HG02943 (cell line): Measurements from ENCODE around the gene PML.
"Not testable (repeated sequence)": the region's sequence is repeated elsewhere in the genome, so short reads cannot be mapped to it uniquely, and the experiment has no call there.

Experiments used
- ATAC-seq: cut with Tn5 transposase; IDR thresholded peaks from one replicate; pipeline ENCODE4 v1.9.1; 2021; ENCODE audit warnings: mild to moderate bottlenecking, low read depth, moderate library complexity; ENCODE audit not compliant: unreplicated experiment

Gene PML

DNA sequence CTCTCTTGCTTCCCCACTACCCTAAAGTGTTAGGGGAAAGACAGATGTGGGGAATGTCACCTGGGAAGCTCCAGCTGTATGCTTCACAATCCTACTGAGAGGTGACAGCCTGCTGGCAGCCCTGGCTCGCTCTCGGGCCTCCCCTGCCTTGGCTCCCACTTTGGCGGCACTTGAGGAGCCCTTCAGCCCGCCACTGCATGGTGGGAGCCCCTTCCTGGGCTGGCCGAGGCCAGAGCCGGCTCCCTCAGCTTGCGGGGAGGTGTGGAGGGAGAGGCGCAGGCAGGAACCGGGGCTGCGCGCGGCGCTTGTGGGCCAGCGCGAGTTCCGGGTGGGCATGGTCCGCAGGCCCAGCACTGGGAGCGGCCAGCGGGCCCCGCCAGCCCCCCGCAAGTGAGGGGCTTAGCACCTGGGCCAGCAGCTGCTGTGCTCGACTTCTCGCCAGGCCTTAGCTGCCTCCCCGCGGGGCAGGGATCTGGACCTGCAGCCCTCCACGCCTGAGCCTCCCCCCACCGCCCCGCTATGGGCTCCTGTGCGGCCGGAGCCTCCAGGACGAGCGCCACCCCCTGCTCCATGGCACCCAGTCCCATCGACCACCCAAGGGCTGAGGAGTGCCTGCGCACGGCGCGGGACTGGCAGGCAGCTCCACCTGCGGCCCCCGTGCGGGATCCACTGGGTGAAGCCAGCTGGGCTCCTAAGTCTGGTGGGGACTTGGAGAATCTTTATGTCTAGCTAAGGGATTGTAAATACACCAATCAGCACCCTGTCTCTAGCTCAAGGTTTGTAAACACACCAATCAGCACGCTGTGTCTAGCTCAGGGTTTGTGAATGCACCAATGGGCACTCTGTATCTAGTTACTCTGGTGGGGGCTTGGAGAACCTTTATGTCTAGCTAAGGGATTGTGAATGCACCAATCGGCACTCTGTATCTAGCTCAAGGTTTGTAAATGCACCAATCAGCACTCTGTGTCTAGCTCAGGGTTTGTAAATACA, 58.0 kb downstream of the PML start:
- not testable (repeated sequence) for ATAC-seq

DNA sequence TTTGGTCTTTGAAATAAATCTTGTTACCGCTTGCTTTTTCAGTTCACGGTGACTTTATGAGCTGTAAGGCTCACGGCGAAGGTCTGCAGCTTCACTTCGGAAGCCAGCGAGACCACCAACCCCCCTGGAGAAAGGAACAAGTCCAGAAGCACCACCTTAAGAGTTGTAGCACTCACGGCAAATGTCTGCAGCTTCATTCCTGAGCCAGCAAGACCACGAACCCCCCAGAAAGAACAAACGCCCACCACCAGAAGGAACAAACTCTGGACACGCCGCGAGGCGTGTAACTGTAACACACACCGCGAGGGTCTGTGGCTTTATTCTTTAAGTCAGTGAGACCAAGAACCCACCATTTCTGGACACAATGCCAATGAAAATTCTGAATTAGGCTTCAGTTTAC, 59.0 kb downstream of the PML start:
- no peak for ATAC-seq

DNA sequence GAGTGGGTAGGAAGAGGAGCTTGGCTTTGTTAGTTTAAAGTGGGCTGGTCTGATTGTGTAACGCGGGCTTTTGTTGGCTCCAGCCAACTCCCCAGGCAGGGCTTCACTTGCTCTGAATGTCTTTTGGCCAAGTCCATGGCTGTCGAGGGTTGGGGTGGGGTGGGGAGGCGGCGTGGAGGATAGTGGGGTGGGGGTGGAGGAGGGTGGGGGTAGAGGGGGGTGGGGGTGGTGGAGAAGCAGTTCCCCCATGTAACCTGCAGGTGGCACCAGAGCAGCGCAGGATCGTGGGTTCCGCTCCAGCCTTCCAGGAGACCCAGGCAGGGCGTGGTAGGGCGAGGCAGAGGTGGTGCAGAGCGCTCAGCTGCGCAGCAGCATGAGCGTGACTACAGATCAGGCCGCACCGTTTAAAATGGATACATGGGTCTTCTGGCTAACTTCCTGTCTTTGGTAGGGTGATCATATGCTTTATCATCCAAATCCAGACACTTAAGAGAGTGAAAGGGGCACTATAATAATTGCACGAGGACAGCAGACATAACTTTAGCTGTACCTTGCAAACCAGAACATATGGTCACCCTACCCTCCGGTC, 59.5 kb downstream of the PML start:
- no peak for ATAC-seq

DNA sequence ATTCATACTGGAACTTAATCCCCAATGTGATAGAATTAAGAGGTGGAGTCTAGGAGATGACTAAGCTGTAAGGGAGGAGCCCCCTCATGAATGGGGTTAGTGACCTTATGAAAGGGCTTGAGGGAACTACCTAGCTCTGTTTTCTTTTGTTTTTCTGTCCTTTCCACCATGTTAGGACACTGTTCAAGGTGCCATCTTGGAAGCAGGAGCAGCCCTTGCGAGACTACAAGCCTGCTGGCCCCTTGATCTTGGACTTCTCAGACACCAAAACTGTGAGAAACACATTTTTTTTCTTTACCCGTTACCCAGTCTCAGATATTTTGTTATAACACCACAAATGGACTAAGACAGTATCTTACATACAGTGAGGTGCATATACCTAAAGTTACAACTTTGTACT, 61.3 kb downstream of the PML start:
- no peak for ATAC-seq

DNA sequence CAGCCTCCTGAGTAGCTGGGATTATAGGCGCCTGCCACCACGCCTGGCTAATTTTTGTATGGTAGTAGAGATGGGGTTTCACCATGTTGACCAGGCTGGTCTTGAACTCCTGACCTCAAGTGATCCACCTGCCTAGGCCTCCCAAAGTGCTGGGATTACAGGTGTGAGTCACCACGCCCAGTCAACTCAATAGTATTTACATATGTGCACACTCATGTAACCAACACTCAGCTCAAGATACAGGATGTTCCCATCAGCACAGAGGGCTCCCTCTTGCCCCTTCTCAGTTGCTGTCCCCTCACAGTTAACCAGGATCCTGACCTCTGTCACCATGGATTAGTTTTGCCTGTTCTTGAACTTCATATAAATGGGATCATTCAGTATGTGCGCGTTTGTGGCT, 61.8 kb downstream of the PML start:
- ATAC-seq: not testable (repeated sequence)

DNA sequence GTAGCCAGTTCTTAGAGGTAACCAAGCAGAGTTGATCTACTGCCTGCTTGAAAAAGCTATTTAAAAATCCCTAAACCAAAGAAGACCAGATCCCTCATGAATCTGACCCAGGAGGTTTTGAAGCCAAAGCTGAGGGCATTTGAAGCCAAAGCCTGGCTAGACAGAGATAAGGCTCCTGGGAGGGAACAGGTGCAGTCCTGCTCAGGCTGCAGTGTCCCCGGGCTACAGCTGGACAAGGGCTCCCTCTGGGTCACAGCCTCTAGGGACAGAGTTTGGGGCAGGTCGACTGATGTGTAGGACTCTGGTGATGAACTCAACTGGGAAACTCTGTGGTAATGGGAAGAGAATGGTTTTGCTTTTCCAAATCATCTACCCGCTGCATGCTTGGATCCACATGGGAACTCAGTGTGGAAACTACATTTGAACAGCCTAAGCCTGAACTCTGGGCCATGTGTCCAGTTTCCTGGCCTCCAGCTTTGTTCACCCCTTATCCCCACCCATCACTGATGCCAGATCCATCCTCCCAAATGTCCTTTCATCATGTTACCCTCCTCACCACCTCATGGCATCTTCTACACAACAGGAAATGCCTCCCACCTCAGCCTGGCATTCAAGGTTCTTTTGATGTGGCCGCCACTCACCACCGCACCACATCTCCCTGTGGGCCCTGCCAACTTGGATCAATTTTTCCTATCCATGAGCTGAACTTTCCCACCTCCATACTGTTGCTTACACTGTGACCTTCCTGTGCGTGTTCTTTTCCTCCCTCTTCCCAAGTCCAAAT, 64.7 kb downstream of the PML start:
- ATAC-seq: not testable (repeated sequence)

DNA sequence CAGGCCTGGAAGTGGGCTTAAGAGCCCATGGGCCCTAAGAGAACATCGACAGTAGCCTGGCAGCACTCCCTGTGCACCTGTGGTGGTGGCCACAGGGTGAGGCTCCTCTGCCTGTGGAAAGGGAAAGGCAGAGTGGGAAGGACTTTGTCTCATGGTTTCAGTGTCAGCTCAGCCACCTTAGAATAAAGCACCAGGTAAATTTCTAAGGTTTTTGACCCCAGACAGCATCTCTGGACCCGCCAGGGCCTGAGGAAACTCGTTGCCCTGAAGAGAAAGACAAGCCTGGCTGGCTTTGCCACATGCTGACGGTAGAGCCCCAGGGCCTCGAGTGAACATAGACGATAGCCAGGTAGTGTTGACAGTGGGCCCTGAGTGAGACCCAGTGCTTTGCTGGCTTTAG, 65.7 kb downstream of the PML start:
- ATAC-seq: no peak

DNA sequence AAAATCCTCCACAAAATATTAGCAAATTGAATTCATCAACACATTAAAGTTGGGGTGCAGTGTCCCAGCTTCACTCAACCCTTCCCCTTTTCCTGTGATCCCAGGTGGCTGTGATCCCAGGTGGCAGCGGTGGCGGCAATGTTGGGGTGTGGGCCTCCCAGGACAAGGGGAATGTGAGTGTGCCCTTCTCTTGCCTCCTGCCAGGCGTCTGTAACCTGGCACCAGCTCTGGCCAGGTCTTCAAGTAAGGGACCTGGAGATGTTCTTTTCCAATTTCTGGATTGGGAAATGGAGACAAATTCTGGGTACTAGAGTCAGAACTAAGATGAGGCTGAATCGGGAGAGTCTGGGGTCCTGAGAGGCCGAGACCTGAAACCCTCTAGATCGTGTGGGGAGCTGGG, 67.7 kb downstream of the PML start:
- ATAC-seq: no peak

DNA sequence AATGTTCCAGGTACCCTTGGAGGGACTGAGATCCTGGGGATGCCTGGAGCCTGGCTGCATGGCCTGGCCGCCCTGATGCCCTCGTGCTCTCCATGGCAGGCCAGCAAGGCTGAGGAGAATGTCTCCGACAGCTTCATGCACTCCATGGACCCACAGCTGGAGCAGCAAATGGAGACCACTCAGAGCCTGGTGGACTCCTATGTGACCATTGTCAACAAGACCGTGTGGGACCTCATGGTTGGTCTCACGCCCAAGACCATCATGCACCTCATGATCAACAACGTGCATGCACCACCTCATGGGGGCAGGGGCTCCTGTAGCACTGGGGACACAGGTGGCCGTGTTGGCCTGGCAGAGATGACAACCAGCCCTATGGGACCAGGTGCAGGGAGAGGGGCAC, 68.2 kb downstream of the PML start:
- no peak for ATAC-seq

DNA sequence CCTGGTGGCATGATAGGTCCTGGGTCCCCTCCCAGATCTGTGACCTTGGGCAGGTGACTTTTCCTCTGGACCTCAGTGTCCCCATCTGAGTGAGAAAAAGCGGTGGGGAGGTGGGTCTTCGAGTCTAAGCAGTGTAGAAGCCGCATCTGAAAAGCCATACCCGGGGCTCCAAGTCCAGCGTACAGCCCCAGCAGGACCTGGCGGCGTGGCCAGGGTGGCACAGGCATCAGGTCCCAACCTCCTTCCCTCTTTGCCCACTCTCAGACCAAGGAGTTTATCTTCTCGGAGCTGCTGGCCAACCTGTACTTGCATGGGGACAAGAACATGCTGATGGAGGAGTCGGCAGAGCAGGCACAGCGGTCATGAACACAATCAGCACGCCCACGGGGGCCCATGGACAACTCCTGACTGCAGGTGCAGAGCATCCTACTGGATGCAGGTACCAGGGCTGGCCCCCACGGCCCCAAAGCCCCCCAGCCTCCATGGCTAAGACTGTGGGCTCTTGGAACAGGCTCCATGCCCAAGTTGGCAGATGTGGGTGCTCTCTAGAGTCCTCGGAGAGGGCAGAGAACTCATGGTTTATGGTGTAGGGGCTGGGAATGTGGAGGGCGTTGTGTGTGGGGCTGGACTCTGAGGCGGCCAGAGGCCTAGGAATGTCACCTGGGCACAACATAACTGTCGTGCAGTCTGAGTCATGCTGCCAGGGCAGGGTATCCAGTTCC, 69.1 kb downstream of the PML start:
- ATAC-seq: not testable (repeated sequence)

DNA sequence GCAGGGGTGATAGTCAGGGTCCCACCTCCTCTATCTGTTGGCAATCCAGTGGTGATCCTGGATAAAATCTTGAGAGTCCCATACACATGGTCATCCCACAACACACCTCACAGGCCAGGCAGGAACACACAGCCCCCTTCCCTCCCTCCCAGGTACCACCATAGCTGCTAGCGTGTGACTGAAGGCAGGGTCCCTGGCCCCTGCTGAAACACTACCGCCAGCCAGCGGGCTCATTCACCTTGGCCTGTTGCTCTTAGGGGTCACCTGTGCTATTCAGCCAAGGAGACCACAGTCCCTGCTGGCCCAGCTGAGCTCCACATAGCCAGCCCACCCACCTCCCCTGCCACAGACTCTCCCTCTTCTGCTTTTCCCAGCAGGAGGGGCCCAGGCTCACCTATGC, 69.7 kb downstream of the PML start:
- ATAC-seq: not testable (repeated sequence)

DNA sequence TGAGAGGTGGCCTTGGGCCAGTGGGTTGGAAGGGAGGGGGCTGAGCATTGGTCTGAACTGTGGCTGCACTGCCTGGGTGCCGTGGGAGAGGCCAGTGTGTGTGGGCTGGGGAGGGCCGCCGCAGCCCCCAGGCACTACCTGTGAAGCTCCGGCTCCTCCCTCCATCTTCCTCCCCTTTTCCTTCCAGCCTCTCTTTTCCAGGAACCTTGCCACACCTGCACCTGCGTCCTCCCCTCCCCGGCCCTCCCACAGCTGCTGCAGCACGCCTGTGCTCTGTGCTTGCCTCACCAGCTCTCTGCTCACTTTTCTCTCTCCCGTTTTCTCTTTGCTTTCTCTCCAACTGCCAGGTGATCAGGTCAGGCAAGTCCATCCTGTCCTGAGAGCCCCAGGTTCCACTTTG, 70.3 kb downstream of the PML start:
- not testable (repeated sequence) for ATAC-seq

DNA sequence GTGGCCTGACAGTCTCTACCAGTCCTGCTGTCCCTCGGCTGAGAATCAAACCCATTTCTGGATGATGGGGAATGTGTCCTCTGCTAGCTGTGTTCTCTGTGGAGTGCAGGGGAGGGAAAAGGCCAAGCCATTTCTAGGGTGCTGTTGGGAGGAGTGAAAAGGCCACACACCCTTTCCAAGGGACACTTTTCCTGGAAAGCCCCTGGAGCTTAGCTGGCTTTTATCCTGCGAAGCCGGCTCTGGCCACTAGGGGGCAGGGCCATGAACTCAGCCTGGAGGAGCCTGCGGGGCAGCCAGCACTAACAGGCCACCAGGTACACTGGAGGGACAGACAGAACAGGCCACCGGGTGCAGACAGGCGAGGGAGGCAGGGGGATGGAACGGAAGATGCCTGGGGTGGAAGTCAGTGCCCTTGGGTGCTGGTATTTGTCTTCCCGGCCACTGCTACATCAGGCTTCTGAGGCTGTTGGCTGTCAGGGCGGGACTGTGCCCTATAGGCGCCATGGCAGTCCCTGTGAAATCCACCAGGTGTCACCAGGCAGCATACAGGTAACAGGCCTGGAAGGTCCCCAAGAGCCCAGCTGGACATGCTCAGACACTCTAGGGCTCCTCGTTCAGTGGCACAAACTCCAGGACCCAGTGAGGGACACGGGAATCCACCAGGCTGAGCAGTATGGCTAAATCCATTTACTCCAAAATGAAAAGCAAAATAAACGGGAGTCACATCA, 71.3 kb downstream of the PML start:
- ATAC-seq: not testable (repeated sequence)

DNA sequence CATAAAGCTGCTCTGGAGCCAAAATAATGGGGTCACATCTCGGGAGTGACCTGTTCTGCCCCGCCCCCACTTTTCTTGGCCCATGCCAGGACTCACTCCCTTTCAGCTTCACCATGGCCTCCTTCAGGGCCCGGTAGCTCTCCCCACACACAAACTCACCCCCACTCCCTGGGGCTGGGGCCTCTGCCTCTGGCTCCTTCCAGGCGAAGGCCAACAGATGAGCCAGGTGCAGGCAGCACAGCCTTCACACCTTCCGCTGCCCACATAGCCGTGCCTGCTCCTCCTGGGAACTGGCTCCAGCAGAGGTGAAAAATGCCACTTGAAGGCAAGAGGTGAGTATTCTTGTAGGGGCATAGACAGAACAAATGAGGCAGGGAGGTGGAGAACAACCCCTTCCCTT, 77.1 kb downstream of the PML start:
- ATAC-seq: not testable (repeated sequence)

DNA sequence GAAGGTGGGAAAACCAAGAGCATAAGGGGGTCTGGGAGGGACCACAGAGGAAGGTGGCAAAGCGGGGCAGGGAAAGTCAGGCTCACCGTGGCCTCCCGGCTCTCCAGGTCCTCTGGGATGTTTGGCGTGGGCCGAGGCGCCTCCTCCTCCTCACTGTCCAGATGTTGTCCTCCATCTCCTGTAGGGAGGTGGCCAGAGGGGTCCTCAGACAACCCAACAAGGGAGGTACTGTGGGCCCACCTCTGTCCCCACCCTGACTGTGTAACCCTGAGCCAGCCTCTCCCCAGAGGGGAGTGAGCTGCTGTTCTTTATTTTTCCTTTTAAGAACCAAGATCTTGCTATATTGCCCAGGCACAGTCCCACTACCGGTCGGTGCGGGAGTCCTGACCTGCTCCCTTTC, 77.6 kb downstream of the PML start:
- ATAC-seq: not testable (repeated sequence)

DNA sequence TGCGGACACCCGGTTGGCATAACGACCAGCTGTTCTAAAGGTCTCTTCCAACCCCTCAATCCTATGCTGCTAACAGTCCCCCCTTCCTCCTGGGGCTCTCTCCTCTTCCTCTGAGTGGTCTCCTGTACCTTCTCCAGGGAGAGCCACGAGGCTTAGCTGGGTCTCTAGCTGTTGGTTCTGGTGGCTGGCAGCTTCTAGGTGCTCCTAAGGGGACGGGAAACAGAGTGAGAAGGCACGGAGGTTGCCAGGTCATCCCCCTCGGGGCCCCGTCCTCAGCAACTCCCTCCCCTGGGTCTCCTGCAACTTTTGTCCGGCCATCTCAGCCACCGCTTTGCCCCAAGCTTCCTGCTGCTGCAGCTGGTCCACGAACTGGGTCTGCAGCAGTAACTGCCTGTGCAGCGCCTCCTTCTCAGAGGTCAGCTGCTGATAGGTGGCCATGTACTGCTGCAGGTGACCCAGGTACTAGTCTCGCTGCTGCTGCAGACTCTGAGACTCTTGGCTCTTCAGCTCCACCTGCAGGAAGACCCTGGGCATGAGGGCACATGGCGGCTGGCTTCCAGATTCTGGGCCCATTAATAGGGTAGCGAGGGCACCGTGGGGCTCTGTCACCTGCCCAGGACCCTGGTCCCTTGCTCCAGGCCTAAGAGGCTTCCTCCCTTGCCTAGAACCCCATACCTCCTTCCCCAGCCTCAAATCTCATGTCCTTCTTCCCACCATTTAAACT, 78.3 kb downstream of the PML start:
- not testable (repeated sequence) for ATAC-seq

DNA sequence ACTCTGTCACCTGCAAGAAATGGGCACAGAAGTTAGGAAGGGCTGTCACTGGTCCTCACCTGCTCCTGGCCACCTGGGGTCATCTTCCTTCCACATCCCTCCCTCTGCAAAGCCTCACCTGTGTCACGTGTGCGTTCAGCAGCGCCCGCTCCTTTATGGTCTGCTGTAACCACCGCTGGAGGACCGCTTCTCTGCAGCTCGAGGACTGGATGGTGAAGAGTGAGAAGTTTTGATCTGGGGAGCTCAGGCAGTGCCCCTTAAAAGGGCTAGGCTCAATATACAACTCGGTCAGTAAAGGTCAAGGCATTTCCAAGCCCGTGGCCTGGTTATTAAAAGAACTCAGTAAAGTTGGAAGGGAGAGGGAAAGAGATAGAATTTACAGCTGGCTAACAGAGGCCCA, 81.3 kb downstream of the PML start:
- ATAC-seq: not testable (repeated sequence)

DNA sequence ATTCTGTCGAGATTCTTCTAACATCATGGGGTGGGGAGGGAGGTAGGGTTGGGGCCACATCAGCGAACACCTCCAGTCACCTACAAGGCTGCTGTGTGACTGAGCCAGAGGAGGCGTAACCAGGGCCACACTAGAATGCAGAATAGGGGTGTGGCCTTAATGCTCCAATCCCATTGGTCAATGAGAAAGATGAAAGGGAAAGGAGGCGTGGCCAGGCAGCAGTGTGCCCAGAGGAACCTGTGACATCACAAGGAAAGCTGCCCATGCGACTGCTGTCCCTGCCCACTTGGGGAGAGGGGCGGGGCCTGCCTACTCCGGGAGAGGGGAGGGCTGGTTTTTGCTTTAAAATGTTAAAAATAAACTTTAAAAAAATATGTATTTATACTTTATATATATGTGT, 87.9 kb downstream of the PML start, which contains the start of gene GOLGA6A:
Gene GOLGA6A, minus strand, starts transcription at position 101 of the 400 bp plus-strand sequence. Its CDS starts 41 bp downstream, at position 60.
- not testable (repeated sequence) for ATAC-seq

DNA sequence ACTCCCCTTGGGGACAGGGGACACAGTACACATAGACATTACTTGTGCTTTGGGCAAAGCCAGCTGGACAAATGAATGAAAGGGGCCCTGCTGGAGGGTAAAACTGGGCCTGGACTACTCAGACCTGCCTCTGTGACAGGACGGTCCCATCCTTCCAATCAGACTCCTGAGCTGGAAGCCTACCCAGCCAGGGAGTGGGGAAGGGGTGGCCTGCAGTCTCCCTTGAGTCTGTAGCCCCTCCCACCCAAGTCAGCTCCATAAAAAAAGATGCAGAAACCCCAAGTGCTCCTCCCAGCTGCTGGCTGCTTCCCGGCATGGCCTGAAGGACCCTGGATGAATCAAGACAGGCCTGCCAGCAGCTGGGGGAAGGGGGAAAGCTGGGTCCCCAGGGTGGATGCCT, 100.1 kb downstream of the PML start:
- not testable (repeated sequence) for ATAC-seq
